ENCODE measurements around the gene LUC7L3. TPM values are rescaled to one million over a fixed set of nuclear protein-coding genes. Genes with fewer than 3 reads are reported as not detected.

The LUC7L3 gene
- total and polyA plus RNA-seq, 2 of the 13 experiments (the other 11 are each of a cell fraction or from before 2014, with no cell fraction given), result 108 to 120 TPM

DNA sequence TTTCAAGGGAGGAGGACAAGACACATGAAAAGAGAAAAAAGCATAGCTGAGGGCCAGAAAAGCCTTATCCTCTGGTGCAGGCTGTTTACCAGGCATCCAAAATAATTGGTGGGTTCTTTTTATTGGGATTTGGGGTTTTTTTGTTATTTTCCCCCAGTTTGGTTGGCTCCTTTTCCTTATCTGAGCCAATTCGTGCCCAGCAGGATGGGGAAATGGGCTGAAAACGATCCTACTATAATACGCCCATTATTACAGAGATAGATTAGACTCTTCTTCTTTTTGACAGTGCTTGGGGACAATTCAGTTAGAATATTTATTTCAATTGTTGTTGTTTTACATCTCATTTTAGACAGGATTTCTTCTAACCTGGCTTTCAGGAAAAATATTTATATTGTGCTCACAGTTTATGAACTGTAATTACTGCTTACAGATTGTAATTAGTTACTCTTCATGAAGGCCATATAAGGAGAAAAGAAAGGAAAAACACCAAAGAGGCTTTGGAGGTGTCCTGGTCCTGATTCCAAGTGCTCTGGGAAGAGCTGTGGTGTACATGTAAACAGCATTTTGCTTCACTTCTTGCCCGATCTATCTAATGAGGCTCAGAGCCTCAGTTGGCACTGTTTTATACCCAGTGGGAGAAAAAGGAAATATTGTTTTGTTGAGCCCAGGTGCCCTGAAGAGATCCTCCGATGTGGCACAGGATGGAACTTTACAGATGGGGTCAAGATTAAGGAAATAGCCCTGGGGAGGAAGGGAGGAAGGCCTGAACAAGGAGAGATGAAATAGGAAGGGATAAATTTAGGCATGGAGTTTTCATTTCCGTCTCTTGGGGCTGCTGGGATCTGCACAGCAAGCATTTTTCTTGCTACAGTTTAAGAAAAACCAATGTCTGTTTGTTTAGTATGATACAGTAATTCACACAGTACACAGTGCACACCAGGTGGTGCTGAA is 11.1 kb upstream of the LUC7L3 start (continued):
- TF ChIP-seq IKZF4 (CRISPR knock-in tag; IDR thresholded peaks at IDR 0.05; ENCODE audit: borderline replicate concordance, low read depth, not compliant biosample characterization), result no peak
- no peak for TF ChIP-seq ZNF326 (CRISPR knock-in tag; IDR thresholded peaks at IDR 0.05; ENCODE audit: borderline replicate concordance)
- 0 out of 2 replicates have a peak, but pooled peaks have one; percentile 37 for TF ChIP-seq ELF3 (CRISPR knock-in tag; IDR thresholded peaks at IDR 0.05)
- TF ChIP-seq, protein P1, sequence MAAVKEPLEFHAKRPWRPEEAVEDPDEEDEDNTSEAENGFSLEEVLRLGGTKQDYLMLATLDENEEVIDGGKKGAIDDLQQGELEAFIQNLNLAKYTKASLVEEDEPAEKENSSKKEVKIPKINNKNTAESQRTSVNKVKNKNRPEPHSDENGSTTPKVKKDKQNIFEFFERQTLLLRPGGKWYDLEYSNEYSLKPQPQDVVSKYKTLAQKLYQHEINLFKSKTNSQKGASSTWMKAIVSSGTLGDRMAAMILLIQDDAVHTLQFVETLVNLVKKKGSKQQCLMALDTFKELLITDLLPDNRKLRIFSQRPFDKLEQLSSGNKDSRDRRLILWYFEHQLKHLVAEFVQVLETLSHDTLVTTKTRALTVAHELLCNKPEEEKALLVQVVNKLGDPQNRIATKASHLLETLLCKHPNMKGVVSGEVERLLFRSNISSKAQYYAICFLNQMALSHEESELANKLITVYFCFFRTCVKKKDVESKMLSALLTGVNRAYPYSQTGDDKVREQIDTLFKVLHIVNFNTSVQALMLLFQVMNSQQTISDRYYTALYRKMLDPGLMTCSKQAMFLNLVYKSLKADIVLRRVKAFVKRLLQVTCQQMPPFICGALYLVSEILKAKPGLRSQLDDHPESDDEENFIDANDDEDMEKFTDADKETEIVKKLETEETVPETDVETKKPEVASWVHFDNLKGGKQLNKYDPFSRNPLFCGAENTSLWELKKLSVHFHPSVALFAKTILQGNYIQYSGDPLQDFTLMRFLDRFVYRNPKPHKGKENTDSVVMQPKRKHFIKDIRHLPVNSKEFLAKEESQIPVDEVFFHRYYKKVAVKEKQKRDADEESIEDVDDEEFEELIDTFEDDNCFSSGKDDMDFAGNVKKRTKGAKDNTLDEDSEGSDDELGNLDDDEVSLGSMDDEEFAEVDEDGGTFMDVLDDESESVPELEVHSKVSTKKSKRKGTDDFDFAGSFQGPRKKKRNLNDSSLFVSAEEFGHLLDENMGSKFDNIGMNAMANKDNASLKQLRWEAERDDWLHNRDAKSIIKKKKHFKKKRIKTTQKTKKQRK (IDR thresholded peaks at IDR 0.05; ENCODE audit: low read length), result no peak
- no peak for TF ChIP-seq SUZ12 (IDR thresholded peaks at IDR 0.05; ENCODE audit: low read depth, low read length)
- no peak for TF ChIP-seq SOX5 (CRISPR knock-in tag; IDR thresholded peaks at IDR 0.05; ENCODE audit: borderline replicate concordance)
- TF ChIP-seq FOSL1 (CRISPR knock-in tag; IDR thresholded peaks at IDR 0.05; ENCODE audit: borderline replicate concordance), result no peak
- no peak for TF ChIP-seq PCBP2 (optimal IDR thresholded peaks at IDR 0.05; ENCODE audit: low read depth, low read length, poor library complexity, severe bottlenecking)
- TF ChIP-seq FOSL2 (CRISPR knock-in tag; IDR thresholded peaks at IDR 0.05), result no peak
- TF ChIP-seq SOX13 (IDR thresholded peaks at IDR 0.05), result no peak
- TF ChIP-seq SOX13 (CRISPR knock-in tag; conservative IDR thresholded peaks at IDR 0.05 in 1 of 2, IDR thresholded peaks at IDR 0.05 in 1 of 2), result no peak
- TF ChIP-seq MIER3 (CRISPR knock-in tag; IDR thresholded peaks at IDR 0.05; ENCODE audit: borderline replicate concordance), result no peak
- TF ChIP-seq ZNF788 (CRISPR knock-in tag; IDR thresholded peaks at IDR 0.05; ENCODE audit: borderline replicate concordance), result no peak
- no peak for TF ChIP-seq ZFP41 (CRISPR knock-in tag; IDR thresholded peaks at IDR 0.05; ENCODE audit: borderline replicate concordance)
- TF ChIP-seq ZNF562 (CRISPR knock-in tag; IDR thresholded peaks at IDR 0.05; ENCODE audit: borderline replicate concordance), result no peak
- no peak for TF ChIP-seq MTA1 (CRISPR knock-in tag; IDR thresholded peaks at IDR 0.05; ENCODE audit: borderline replicate concordance)
- no peak for TF ChIP-seq ZNF775 (CRISPR knock-in tag; IDR thresholded peaks at IDR 0.05; ENCODE audit: borderline replicate concordance)
- no peak; a peak in 1 of 4 replicates for TF ChIP-seq POLR2A (IDR thresholded peaks at IDR 0.05; ENCODE audit: insufficient read depth in 1 of 2, low read depth in 2 of 2, low read length in 2 of 2)
- TF ChIP-seq, protein P2, sequence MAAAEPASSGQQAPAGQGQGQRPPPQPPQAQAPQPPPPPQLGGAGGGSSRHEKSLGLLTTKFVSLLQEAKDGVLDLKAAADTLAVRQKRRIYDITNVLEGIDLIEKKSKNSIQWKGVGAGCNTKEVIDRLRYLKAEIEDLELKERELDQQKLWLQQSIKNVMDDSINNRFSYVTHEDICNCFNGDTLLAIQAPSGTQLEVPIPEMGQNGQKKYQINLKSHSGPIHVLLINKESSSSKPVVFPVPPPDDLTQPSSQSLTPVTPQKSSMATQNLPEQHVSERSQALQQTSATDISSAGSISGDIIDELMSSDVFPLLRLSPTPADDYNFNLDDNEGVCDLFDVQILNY (CRISPR knock-in tag; conservative IDR thresholded peaks at IDR 0.05), result no peak
- no peak for TF ChIP-seq SOX6 (IDR thresholded peaks at IDR 0.05)
- TF ChIP-seq SOX6 (CRISPR knock-in tag; IDR thresholded peaks at IDR 0.05), result no peak
- no peak for TF ChIP-seq SMARCE1 (IDR thresholded peaks at IDR 0.05; ENCODE audit: borderline replicate concordance)
- TF ChIP-seq PAWR (CRISPR knock-in tag; IDR thresholded peaks at IDR 0.05; ENCODE audit: borderline replicate concordance), result no peak
- no peak for TF ChIP-seq ZNF432 (CRISPR knock-in tag; IDR thresholded peaks at IDR 0.05; ENCODE audit: borderline replicate concordance)
- no peak for TF ChIP-seq ZNF234 (CRISPR knock-in tag; conservative IDR thresholded peaks at IDR 0.05)
- TF ChIP-seq KDM4B (CRISPR knock-in tag; IDR thresholded peaks at IDR 0.05), result no peak
- no peak for TF ChIP-seq TAF15 (IDR thresholded peaks at IDR 0.05; ENCODE audit: low read depth, low read length, poor library complexity, severe bottlenecking)
